ENCODE results near the gene ZMYND8. TPM values are rescaled to one million over a fixed set of nuclear protein-coding genes. Genes with fewer than 3 reads are reported as not detected.
A peak's percentile ranks its signal among the peaks of the same experiment; 100 is the strongest.
"Not testable (repeated sequence)": the region's sequence is repeated elsewhere in the genome, so short reads cannot be mapped to it uniquely, and the experiment has no call there.

ZMYND8 gene
- total RNA-seq, 1 donor from 2014 or later: 57.6 TPM

DNA sequence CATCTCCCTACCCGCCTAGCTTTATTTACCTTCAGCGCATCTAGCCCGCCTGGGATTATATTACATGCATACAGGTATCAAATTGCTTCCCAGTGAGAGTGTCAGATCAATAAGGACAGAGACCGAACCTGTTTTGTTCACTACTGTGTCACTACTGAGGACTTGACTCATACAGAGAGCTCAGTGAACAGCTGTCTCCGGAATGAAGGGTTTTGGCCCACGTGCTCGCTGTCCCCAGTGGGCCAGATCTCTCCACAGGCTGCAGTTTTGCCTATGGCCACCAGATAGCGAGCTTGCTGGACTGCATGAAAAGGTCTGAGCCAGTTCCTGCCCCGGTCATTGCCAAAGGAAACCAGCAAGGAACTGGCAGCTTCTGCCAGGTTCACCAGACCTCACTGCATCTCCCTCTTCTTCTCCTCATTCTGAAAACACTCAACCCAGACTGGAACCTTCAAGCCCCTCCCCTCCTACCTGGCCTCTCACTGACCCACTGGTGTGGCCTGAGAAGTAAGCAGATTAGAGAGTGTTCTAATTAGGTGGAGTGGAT is 150.8 kb downstream of the ZMYND8 start:
- no peaks in the 10 kb centered on the region for H3K9me3 ChIP-seq
- peak; percentile 77 for DNase-seq
- peaks cover 25% of the 10 kb centered on the region for H3K36me3 ChIP-seq
- no peaks in the 10 kb centered on the region for H3K4me1 ChIP-seq
- no peaks in the 10 kb centered on the region for H3K27me3 ChIP-seq (ENCODE audit: low read depth)
- TF ChIP-seq, protein P1, sequence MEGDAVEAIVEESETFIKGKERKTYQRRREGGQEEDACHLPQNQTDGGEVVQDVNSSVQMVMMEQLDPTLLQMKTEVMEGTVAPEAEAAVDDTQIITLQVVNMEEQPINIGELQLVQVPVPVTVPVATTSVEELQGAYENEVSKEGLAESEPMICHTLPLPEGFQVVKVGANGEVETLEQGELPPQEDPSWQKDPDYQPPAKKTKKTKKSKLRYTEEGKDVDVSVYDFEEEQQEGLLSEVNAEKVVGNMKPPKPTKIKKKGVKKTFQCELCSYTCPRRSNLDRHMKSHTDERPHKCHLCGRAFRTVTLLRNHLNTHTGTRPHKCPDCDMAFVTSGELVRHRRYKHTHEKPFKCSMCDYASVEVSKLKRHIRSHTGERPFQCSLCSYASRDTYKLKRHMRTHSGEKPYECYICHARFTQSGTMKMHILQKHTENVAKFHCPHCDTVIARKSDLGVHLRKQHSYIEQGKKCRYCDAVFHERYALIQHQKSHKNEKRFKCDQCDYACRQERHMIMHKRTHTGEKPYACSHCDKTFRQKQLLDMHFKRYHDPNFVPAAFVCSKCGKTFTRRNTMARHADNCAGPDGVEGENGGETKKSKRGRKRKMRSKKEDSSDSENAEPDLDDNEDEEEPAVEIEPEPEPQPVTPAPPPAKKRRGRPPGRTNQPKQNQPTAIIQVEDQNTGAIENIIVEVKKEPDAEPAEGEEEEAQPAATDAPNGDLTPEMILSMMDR (IDR thresholded peaks at IDR 0.05): peak; percentile 87
- H3K27ac ChIP-seq: no peak overlapping the region
- peak; percentile 78 to 87 for ATAC-seq
- no peak overlapping the region for H3K4me3 ChIP-seq
- intact Hi-C loops (cut with DNase I): no loop called here

DNA sequence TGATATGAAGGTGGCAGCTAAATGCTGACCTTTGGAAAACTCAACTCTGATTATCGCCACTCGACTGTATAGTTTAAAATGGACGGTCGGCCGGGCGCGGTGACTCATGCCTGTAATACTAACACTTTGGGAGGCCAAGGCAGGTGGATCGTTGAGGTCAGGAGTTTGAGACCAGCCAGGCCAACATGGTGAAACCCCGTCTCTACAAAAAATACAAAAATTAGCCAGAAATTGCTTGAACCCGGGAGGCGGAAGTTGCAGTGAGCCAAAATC is 151.7 kb downstream of the ZMYND8 start:
- H3K27me3 ChIP-seq (ENCODE audit: low read depth); intact Hi-C loops (cut with DNase I); H3K4me1 ChIP-seq; H3K4me3 ChIP-seq; DNase-seq; H3K27ac ChIP-seq; ATAC-seq; H3K9me3 ChIP-seq: not testable (repeated sequence)
- peaks cover 16% of the 10 kb centered on the region for H3K36me3 ChIP-seq

DNA sequence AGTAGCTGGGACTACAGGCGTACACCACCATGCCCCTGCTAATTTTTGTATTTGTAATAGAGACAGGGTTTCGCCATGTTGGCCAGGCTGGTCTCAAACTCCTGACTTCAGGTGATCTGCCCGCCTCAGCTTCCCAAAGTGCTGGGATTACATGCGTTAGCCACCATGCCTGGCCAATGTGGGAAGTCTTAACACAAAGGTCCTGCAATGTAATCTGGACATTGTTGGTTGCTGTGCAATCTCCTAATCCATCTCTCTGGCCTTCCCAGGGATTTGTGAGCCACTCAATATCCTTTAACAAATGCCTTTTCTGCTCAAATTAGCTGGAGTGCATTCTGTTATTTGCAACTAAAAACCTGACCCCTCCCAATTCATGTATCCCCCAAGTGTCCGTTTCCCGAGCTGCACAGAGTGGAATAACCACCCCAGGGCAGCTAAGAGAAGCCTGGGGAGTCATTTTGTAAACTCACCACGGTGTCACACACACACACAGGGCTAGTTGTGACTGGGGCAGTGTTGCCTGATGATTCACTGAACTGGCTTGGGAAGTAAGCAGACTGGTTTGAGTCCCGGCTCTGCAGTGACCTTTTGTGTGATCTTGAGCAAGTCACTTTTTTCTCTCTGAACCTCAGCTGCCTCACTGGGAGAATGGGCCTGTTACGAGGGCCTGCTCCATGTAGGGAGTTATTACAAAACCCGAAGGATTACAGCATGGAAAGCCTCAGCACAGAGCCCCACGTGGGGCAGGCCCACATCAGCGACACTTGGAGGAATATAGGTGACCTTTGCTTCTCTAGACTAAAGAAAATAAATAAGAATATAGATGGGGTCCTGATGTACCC is 152.3 kb downstream of the ZMYND8 start:
- no peaks in the 10 kb centered on the region for H3K9me3 ChIP-seq
- H3K27ac ChIP-seq: no peak overlapping the region
- TF ChIP-seq, protein P1 (IDR thresholded peaks at IDR 0.05): no peak
- peaks cover 11% of the 10 kb centered on the region for H3K36me3 ChIP-seq
- no peaks in the 10 kb centered on the region for H3K27me3 ChIP-seq (ENCODE audit: low read depth)
- no peaks in the 10 kb centered on the region for H3K4me1 ChIP-seq
- ATAC-seq: no peak
- no peak overlapping the region for H3K4me3 ChIP-seq
- intact Hi-C loops (cut with DNase I): no loop called here
- no peak for DNase-seq

DNA sequence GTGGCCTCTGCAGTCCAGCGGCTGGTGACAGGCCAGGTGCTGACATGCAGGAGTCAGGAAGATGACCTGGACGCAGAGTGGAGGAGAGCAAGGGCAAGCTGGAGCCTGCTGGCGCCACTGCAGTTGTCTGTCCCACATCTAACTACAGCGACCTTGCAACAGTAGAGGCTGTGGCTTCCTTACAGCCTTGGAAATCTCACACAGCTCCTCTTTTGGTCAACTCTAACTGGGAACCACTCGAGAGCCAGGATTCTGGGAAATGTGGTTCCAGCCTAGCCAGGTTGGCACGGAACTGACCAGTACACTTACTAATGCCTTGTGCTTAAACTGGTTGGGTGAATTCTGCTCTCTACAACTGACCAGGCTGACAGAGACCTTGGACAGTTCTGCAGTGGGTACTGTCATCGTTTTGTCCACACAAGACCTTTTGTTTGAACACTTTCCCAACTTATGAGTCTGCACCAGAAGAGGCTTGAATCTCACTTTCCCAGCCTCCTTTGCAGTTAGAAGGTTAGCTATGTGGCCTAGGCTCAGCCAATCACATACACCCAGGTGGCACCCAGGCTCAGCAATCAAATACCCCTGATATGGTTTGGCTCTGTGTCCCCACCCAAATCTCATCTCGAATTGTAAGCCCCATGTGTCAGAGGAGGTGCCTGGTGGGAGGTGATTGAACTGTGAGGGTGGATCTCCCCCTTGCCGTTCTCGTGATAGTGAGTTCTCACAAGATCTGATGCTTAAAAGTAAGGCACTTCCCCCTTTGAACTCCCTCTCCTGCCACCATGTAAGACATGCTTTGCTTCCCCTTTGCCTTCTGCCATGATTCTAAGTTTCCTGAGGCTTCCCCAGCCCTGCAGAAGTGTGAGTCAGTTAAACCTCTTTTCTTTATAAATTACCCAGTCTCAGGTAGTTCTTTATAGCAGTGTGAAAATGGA is 153.5 kb downstream of the ZMYND8 start:
- Histone ChIP-seq H3K27me3 (ENCODE audit: low read depth) (no peaks in the 10 kb centered on the region), H3K9me3 (no peaks in the 10 kb centered on the region), H3K27ac (no peak overlapping the region), H3K36me3 (no peaks in the 10 kb centered on the region), H3K4me1 (no peaks in the 10 kb centered on the region), H3K4me3 (no peak overlapping the region)
- TF ChIP-seq, protein P1 (IDR thresholded peaks at IDR 0.05): no peak
- ATAC-seq (no peak), DNase-seq (no peak)
- intact Hi-C loops (cut with DNase I): no loop called here

DNA sequence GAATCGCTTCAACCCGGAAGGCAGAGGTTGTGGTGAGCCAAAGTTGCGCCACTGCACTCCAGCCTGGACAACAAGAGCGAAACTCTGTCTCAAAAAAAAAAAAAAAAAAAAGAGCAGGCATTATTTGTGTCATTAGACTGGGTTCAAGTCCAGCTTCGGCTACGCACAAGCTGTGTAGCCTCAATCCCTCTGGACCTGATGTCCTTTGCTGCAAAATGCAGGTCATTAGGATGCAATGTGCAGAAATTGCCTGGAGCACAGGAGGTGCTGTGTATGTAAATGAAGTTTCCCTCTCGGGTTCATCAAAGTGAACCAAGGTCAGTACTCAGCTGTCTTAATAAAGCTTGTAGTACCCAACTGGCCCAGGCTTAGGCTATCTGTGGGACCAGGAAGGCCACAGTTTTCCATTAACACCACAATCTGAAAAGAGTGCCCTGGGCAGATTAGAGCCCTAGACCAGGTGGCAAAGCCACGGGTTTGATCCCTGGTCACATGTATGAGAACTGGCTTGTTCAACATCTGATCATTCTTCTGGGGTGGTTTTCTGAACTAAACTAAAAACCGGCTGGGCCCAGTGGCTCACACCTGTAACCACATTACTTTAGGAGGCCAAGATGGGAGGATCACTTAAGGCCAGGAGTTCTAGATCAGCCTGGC is 155.3 kb downstream of the ZMYND8 start:
- Histone ChIP-seq H3K27ac (no peak overlapping the region), H3K36me3 (no peaks in the 10 kb centered on the region), H3K9me3 (no peaks in the 10 kb centered on the region), H3K4me3 (no peak overlapping the region), H3K27me3 (ENCODE audit: low read depth) (no peaks in the 10 kb centered on the region), H3K4me1 (peaks cover 5% of the 10 kb centered on the region)
- ATAC-seq (no peak), DNase-seq (no peak)
- TF ChIP-seq, protein P1 (IDR thresholded peaks at IDR 0.05): no peak
- intact Hi-C loops (cut with DNase I): no loop called here
